ENCODE measurements around the gene CCZ1.

DNA sequence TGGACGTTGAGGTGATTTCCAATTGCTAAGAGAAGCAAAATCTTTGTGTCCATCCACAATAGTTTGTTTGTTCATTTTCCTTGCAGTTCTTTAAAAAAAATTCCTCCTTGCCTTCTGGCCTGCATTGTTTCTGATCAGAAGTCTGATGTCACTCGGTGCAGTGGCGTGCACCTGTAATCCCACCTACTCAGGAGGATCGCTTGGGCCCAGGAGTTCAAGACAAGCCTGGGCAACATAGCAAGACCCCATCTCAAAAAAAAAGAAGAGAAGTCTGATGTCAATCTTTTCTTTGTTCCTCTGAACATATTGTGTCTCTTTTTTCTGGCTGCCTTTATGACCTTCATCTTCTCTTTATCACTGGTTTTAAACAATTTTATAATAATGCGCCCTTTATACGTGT lies 31.5 kb upstream of the CCZ1 start:
- TF ChIP-seq, protein P1, sequence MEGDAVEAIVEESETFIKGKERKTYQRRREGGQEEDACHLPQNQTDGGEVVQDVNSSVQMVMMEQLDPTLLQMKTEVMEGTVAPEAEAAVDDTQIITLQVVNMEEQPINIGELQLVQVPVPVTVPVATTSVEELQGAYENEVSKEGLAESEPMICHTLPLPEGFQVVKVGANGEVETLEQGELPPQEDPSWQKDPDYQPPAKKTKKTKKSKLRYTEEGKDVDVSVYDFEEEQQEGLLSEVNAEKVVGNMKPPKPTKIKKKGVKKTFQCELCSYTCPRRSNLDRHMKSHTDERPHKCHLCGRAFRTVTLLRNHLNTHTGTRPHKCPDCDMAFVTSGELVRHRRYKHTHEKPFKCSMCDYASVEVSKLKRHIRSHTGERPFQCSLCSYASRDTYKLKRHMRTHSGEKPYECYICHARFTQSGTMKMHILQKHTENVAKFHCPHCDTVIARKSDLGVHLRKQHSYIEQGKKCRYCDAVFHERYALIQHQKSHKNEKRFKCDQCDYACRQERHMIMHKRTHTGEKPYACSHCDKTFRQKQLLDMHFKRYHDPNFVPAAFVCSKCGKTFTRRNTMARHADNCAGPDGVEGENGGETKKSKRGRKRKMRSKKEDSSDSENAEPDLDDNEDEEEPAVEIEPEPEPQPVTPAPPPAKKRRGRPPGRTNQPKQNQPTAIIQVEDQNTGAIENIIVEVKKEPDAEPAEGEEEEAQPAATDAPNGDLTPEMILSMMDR (IDR thresholded peaks at IDR 0.05; ENCODE audit: low read depth, low read length, poor library complexity, severe bottlenecking), result no peak
- TF ChIP-seq EZH2phosphoT487 (IDR thresholded peaks at IDR 0.05; ENCODE audit: borderline replicate concordance, low read length), result no peak
